BE2C (cell line): ENCODE measurements around the gene AGAP3.

Source experiments
- DNase-seq: peaks from one replicate; pipeline ENCODE4 v3.0.0-alpha.2; 2020
- H3K27me3 ChIP-seq: fragments of 250-450 bp; sonication (Bioruptor Pico); 2 replicates; pipeline ENCODE4 v1.5.1; 2020; ENCODE audit warnings: mild to moderate bottlenecking
- H3K36me3 ChIP-seq: fragments of 250-450 bp; sonication (Bioruptor Pico); 2 replicates; pipeline ENCODE4 v1.5.1; 2020; ENCODE audit warnings: mild to moderate bottlenecking
- H3K4me1 ChIP-seq: fragments of 250-450 bp; sonication (Bioruptor Pico); 2 replicates; pipeline ENCODE4 v1.5.1; 2020
- H3K4me3 ChIP-seq: 2 replicates; pipeline ENCODE4 v1.5.1; 2011; ENCODE audit warnings: low read depth, low read length
- H3K9me3 ChIP-seq: fragments of 250-450 bp; sonication (Bioruptor Pico); 2 replicates; pipeline ENCODE4 v1.5.1; 2020
- CTCF ChIP-seq: IDR thresholded peaks from 2 replicates; pipeline ENCODE4 v1.5.1; 2012; ENCODE audit warnings: mild to moderate bottlenecking, low read depth, low read length

The AGAP3 gene

DNA sequence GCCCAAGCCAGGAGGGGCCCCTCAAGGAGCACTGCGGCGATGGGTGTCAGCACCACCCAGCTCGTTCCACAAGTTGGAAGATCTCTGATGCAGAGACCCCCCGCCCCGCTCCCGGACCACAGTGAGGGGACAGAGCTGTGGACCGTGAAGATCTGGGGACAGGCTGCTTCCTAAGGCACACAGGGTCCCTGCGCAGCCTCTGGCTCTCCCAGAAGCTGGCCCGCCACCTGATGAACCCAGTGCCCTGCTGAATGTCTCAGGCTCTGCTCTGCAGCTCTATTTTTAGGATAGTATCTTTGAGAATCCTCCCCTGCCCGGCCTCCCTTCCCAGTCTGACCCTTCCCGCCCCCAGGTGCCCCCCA is 51.5 kb downstream of the AGAP3 start:
- Histone ChIP-seq H3K4me3 (no peak overlapping the region), H3K36me3 (peaks cover 63% of the 10 kb centered on the region), H3K27me3 (no peaks in the 10 kb centered on the region), H3K9me3 (no peaks in the 10 kb centered on the region), H3K4me1 (peaks cover 5% of the 10 kb centered on the region; the same call in 1 of the 2 replicates)
- DNase-seq, result peak; percentile 14
- TF ChIP-seq CTCF, result no peak

DNA sequence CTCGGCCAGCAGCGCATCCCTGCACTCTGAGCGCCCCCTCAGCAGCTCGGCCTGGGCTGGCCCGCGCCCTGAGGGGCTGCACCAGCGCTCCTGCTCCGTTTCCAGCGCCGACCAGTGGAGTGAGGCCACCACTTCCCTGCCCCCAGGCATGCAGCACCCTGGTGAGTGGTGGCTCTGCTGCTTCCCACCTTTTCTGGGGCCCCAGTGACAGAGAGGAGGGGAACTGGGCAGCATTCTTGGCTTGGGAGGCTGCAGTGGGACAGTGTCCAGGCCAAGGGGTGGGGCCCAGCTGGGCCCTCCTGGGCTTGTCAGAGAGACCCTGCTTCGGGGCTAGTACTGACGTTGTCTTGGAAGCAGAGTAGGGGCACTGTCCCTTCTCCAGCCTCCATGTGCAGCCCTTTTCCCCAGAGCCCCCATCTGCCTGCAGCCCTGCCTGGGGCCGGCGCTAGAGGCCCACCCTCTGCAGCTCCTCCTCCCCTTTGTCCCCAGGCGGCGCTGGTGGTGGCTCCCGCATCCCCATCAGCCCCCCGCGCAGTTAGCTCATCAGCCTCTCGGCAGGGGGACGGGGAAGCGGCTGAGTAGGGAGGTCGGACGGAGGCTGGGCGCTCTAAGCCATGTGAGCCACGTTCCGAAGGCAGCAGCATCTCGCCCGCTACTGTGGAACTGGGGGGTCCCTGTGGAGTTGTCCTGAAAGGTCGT is 52.0 kb downstream of the AGAP3 start:
- Histone ChIP-seq H3K4me3 (no peak overlapping the region), H3K27me3 (no peaks in the 10 kb centered on the region), H3K36me3 (peaks cover 69% of the 10 kb centered on the region), H3K9me3 (no peaks in the 10 kb centered on the region), H3K4me1 (peaks cover 10% of the 10 kb centered on the region; the same call in 1 of the 2 replicates)
- DNase-seq, result peak; percentile 24
- TF ChIP-seq CTCF, result no peak

DNA sequence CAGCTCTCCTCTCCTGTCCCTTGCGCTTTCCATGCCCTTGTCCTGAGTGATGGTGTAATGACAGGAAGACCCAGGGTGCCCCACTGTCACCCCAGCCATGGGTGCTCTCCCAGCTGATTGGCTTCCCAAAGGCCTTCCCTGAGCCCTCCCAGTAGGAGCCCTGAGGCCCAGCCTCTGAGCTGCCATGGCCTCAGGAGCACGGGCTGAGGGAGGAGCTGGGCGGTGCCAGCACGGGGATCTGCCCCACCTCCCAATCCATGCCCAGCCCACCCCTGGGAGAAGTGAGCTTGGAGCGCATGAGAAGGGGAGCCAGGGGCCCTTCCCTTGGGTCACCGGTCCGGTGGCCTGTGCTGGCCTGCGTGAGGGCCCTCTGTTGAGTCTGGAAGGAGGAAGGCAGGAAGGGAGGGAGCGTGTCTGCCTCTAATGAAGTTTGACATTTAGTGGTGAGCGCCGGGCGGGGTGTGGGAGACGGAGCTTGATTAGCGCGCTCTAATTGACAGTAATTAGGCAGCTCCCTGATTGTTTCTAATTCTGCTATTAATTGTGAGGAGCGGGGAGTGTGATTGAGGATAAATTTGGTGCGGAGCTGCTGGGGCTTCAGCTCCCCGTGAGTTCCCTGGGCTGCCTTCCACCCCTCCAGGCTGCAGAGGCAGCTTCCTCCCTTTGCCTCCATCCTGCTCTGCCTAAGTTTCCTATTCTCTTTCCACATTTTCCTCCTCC is 53.0 kb downstream of the AGAP3 start:
- TF ChIP-seq CTCF, result no peak
- peak; percentile 7 for DNase-seq

GRCh38 chr7:151139791-151140190 is 53.5 kb downstream of the AGAP3 start:
- Histone ChIP-seq H3K36me3 (peaks cover 67% of the 10 kb centered on the region), H3K4me3 (no peak overlapping the region), H3K9me3 (no peaks in the 10 kb centered on the region), H3K4me1 (peaks cover 10% of the 10 kb centered on the region; the same call in 1 of the 2 replicates), H3K27me3 (no peaks in the 10 kb centered on the region)
- no peak for TF ChIP-seq CTCF
- DNase-seq, result peak; percentile 7

More for the DNA sequence above, 53.0 kb downstream of the AGAP3 start:
- Histone ChIP-seq H3K36me3 (peaks cover 70% of the 10 kb centered on the region), H3K27me3 (no peaks in the 10 kb centered on the region), H3K4me1 (peaks cover 10% of the 10 kb centered on the region; the same call in 1 of the 2 replicates), H3K4me3 (no peak overlapping the region), H3K9me3 (no peaks in the 10 kb centered on the region)

DNA sequence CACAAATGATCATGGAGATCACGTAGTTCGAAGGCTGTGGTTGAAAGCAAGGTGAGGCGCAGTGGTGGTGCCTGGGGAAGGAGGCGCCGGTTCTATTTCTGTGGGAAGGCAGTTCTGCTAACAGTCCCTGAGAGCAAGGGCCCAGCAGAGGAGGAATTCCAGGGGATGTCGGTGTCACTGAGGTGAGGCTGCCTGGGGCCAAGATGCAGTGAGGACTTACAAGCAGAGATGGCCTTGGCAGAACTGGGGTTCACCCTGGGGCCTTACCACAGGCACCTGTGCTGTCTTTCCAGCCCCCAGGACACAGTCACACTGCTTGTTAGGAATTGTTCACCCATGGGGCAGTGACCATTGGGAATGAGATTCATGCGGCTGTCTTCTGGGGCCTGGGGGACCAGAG is 54.6 kb downstream of the AGAP3 start:
- H3K4me3 ChIP-seq, result no peak overlapping the region
- H3K9me3 ChIP-seq, result no peaks in the 10 kb centered on the region
- no peaks in the 10 kb centered on the region for H3K27me3 ChIP-seq
- H3K36me3 ChIP-seq, result peaks cover 56% of the 10 kb centered on the region
- no peak for DNase-seq
- no peak for TF ChIP-seq CTCF
- peaks cover 10% of the 10 kb centered on the region; the same call in 1 of the 2 replicates for H3K4me1 ChIP-seq

DNA sequence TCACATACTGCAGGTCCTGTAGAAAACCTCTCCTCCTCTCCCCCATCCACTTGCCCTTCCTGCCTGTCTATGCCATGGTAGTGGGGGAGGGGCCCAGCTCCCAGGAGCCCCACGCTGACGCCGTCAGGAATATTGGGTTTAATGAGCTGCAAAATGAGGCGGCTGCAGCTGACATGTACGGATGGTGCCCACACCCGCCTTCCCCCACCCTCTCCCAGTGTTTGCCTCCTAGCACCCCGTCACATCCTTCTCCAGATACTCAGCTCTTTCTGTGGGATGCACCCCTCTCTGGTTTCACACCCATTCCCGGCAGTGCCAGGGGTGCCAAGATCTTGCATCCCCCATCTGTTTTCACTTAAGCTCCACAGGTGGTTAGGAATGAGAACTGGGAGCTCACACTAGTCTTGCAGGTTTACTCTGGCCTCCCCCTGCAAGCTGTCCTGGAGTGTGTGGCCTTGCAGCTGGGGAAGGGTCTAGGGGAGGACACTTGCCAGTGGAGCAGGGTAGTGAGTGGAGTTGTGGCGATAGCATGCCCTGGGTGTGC is 55.1 kb downstream of the AGAP3 start:
- Histone ChIP-seq H3K27me3 (no peaks in the 10 kb centered on the region), H3K9me3 (no peaks in the 10 kb centered on the region), H3K4me1 (peaks cover 10% of the 10 kb centered on the region; the same call in 1 of the 2 replicates), H3K36me3 (peaks cover 51% of the 10 kb centered on the region), H3K4me3 (no peak overlapping the region)
- no peak for TF ChIP-seq CTCF
- peak; percentile 29 for DNase-seq
